SJCRH30 (cell line): ENCODE results near the gene RPS19. TPM values are rescaled to one million over a fixed set of nuclear protein-coding genes. Genes with fewer than 3 reads are reported as not detected.
A peak's percentile ranks its signal among the peaks of the same experiment; 100 is the strongest.

Experiments
- DNase-seq, 2 experiments: peaks; one replicate each; pipeline ENCODE4 v3.0.0-alpha.2; 2015 to 2020
- H3K27ac ChIP-seq: fragments of 250-450 bp; sonication (Bioruptor Pico); 2 replicates; pipeline ENCODE4 v1.5.1; 2020; ENCODE audit warnings: mild to moderate bottlenecking, moderate library complexity
- H3K27me3 ChIP-seq: fragments of 250-450 bp; sonication (Bioruptor Pico); 2 replicates; pipeline ENCODE4 v1.5.1; 2020; ENCODE audit warnings: mild to moderate bottlenecking, moderate library complexity
- H3K36me3 ChIP-seq: fragments of 250-450 bp; sonication (Bioruptor Pico); 2 replicates; pipeline ENCODE4 v1.5.1; 2020; ENCODE audit warnings: mild to moderate bottlenecking, moderate library complexity
- H3K4me1 ChIP-seq: fragments of 250-450 bp; sonication (Bioruptor Pico); 2 replicates; pipeline ENCODE4 v1.5.1; 2020; ENCODE audit warnings: mild to moderate bottlenecking, moderate library complexity
- H3K4me3 ChIP-seq: fragments of 250-450 bp; sonication (Bioruptor Pico); 2 replicates; pipeline ENCODE4 v1.5.1; 2020; ENCODE audit warnings: mild to moderate bottlenecking, moderate library complexity
- H3K9me3 ChIP-seq: fragments of 250-450 bp; sonication (Bioruptor Pico); replicated peaks from 2 replicates; pipeline ENCODE4 v1.5.1; 2020; ENCODE audit warnings: mild to moderate bottlenecking, moderate library complexity
- total RNA-seq: library from RNA; depleted of rRNA; stranded (reverse); fragments of >200 nt; shearing (Covaris generic); gene quantifications from 2 replicates; pipeline ENCODE4 v1.2.3, GENCODE V29; 2014

Gene RPS19
- total RNA-seq, 1 experiment from 2014 or later, result 2,068 TPM

GRCh38 chr19:41847351-41848105 is 12.5 kb upstream of the RPS19 start:
- DNase-seq, result no peak

DNA sequence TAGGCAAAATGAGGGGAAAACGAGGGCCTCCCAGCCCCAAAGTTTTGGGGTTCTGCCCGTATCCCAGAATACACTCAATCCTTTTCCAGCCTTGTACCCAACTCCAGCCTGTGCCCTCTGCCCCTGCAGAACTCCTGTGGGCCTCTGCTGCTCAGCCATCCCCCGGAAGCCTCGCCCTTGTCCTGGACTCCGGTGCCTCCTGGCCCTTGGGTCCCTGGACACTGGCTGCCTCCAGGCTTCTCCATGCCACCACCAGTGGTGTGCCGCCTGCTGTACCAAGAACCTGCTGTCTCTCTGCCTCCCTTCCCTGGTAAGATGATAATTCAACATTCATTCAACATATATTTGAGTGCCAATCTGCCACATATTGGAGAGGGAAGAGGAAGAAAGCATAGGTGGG is 11.4 kb upstream of the RPS19 start:
- Histone ChIP-seq H3K4me3 (no peak overlapping the region), H3K36me3 (no peaks in the 10 kb centered on the region), H3K4me1 (peaks cover 7% of the 10 kb centered on the region), H3K9me3 (no peaks in the 10 kb centered on the region), H3K27me3 (peaks cover 41% of the 10 kb centered on the region), H3K27ac (no peak overlapping the region)
- no peak for DNase-seq

More at GRCh38 chr19:41847351-41848105, 12.5 kb upstream of the RPS19 start:
- Histone ChIP-seq H3K27me3 (peaks cover 31% of the 10 kb centered on the region), H3K4me1 (peaks cover 7% of the 10 kb centered on the region), H3K36me3 (no peaks in the 10 kb centered on the region), H3K27ac (no peak overlapping the region), H3K4me3 (no peak overlapping the region), H3K9me3 (no peaks in the 10 kb centered on the region)

GRCh38 chr19:41849067-41849466 is 11.0 kb upstream of the RPS19 start:
- DNase-seq, result peak; percentile 49 to 51
- peaks cover 45% of the 10 kb centered on the region for H3K27me3 ChIP-seq

GRCh38 chr19:41850381-41850780 is 9.7 kb upstream of the RPS19 start:
- Histone ChIP-seq H3K4me3 (no peak overlapping the region), H3K4me1 (peaks cover 7% of the 10 kb centered on the region), H3K27me3 (peaks cover 56% of the 10 kb centered on the region), H3K36me3 (no peaks in the 10 kb centered on the region), H3K9me3 (no peaks in the 10 kb centered on the region), H3K27ac (no peak overlapping the region)
- no peak for DNase-seq

More at GRCh38 chr19:41849067-41849466, 11.0 kb upstream of the RPS19 start:
- peaks cover 7% of the 10 kb centered on the region for H3K4me1 ChIP-seq
- no peak overlapping the region for H3K4me3 ChIP-seq
- H3K36me3 ChIP-seq, result no peaks in the 10 kb centered on the region
- H3K27ac ChIP-seq, result no peak overlapping the region
- no peaks in the 10 kb centered on the region for H3K9me3 ChIP-seq

DNA sequence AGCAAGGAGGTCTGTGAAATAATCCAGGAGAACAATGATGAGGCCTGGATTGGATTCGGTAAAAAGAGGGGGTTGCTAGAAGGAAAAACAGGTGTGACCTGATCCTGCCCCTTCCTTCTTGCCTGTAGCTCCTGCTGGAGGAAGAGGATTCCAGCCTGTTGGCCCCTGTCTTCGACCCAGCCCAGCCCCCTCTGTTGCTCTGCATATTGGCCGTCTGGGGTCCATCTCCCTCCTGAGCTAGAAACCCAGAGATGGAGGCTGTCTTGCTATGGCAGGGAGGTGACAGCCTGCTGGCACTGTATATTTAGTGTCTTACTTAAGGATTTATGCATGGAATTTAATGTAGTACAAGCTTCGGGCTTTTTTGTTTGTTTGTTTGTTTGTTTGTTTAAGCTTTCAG is 8.6 kb upstream of the RPS19 start:
- H3K9me3 ChIP-seq, result no peaks in the 10 kb centered on the region
- H3K4me1 ChIP-seq, result peaks cover 7% of the 10 kb centered on the region
- no peak overlapping the region for H3K4me3 ChIP-seq
- peaks cover 56% of the 10 kb centered on the region for H3K27me3 ChIP-seq
- H3K36me3 ChIP-seq, result no peaks in the 10 kb centered on the region
- no peak for DNase-seq
- no peak overlapping the region for H3K27ac ChIP-seq

- DNase-seq, result no peak
- Histone ChIP-seq H3K9me3 (no peaks in the 10 kb centered on the region), H3K36me3 (no peaks in the 10 kb centered on the region), H3K27ac (no peak overlapping the region), H3K4me3 (no peak overlapping the region), H3K4me1 (peaks cover 7% of the 10 kb centered on the region), H3K27me3 (peaks cover 51% of the 10 kb centered on the region)
These were observed 6.7 kb upstream of the RPS19 start for GRCh38 chr19:41853344-41853743.

DNA sequence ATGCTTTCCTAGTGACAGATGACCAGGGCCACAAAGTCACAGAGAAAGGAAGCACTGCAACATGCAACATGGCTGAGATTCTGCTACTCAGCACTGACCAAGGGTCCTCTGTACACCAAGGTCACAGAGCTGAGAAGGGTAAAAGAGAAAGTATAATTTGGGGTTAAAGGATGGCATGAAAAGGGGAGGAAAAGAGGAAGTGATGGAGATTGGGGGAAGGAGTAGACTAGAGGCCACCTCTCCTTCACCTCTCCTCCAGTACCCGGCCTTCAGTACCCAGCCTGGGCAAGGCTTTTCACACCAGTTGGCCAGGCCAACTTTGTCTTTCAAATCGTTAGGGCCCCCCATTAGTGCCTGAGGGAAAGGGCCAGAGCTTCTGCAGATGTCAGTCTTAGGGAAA is 6.3 kb upstream of the RPS19 start:
- H3K36me3 ChIP-seq, result no peaks in the 10 kb centered on the region
- peaks cover 6% of the 10 kb centered on the region for H3K4me1 ChIP-seq
- no peak overlapping the region for H3K27ac ChIP-seq
- H3K9me3 ChIP-seq, result no peaks in the 10 kb centered on the region
- no peak for DNase-seq
- no peak overlapping the region for H3K4me3 ChIP-seq
- H3K27me3 ChIP-seq, result peaks cover 47% of the 10 kb centered on the region

DNA sequence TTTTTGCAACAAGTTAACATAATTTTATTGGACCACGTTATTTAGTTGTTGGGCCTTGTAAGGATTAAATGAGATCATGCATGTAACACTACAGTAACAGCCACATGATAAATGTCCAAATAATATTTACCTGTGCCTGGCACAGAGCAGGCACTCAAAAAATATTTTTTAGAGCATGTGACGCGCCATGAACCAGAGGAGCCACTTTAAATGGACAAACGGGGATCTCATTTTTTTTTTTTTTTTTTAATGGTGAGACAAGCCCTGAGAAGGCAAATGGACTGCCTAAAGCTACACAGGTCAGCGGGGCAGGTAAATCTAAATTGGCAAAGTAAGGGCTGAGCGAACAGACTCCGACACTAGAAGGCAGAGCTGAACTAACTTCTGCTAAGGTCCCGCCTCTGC is 840 bp upstream of the RPS19 start:
- H3K27ac ChIP-seq, result no peak overlapping the region
- no peak for DNase-seq
- H3K4me3 ChIP-seq, result peak overlapping the region; percentile 70
- no peaks in the 10 kb centered on the region for H3K9me3 ChIP-seq
- peaks cover 11% of the 10 kb centered on the region; the same call in 1 of the 2 replicates for H3K27me3 ChIP-seq
- H3K4me1 ChIP-seq, result peaks cover 16% of the 10 kb centered on the region
- peaks cover 37% of the 10 kb centered on the region for H3K36me3 ChIP-seq

GRCh38 chr19:41860419-41861115 is 512 bp downstream of the RPS19 start:
- Histone ChIP-seq H3K9me3 (no peaks in the 10 kb centered on the region), H3K27ac (peak overlapping the region; percentile 92), H3K36me3 (peaks cover 51% of the 10 kb centered on the region), H3K4me1 (peaks cover 18% of the 10 kb centered on the region), H3K4me3 (peak overlapping the region; percentile 70), H3K27me3 (no peaks in the 10 kb centered on the region)
- DNase-seq, result no peak

DNA sequence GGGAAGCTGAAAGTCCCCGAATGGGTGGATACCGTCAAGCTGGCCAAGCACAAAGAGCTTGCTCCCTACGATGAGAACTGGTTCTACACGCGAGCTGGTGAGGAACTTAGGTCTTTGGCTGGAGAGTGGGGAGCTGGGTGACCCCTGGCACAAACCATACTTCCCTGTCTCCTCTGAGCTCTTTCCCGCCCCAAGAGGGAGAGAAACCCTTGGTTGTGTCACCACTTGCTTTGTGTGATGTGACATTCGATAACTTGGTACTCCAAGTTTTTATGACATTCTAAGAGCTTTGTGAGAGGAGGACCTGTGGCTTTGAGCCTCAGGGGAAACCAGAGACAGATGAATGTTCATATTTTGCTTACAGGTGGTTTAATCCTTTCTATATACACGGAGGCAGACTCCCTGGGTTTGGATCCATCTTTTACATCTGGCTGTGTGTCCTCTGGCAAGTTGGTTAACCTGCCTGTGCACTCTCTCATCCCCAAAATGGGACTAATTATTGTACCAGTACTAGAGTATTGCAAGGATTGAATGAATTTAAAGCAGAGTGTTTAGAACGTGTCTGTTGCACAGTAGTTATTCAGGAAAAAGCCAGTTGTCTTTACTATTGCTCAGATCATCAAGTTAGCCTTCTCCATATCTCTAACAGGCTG is 1.2 kb downstream of the RPS19 start:
- Histone ChIP-seq H3K36me3 (peaks cover 57% of the 10 kb centered on the region), H3K27me3 (no peaks in the 10 kb centered on the region), H3K27ac (peak overlapping the region; percentile 92), H3K4me1 (peaks cover 18% of the 10 kb centered on the region), H3K9me3 (no peaks in the 10 kb centered on the region), H3K4me3 (peak overlapping the region; percentile 70)
- no peak for DNase-seq

GRCh38 chr19:41861846-41862245 is 1.8 kb downstream of the RPS19 start:
- peaks cover 21% of the 10 kb centered on the region for H3K4me1 ChIP-seq
- no peaks in the 10 kb centered on the region for H3K27me3 ChIP-seq
- no peaks in the 10 kb centered on the region for H3K9me3 ChIP-seq
- peaks cover 63% of the 10 kb centered on the region for H3K36me3 ChIP-seq
- no peak for DNase-seq
- H3K4me3 ChIP-seq, result no peak overlapping the region
- H3K27ac ChIP-seq, result no peak overlapping the region

GRCh38 chr19:41862445-41862986 is 2.5 kb downstream of the RPS19 start:
- Histone ChIP-seq H3K4me3 (no peak overlapping the region), H3K4me1 (peaks cover 21% of the 10 kb centered on the region), H3K9me3 (no peaks in the 10 kb centered on the region), H3K36me3 (peaks cover 70% of the 10 kb centered on the region), H3K27ac (no peak overlapping the region), H3K27me3 (no peaks in the 10 kb centered on the region)
- no peak for DNase-seq

- H3K4me3 ChIP-seq, result no peak overlapping the region
- H3K4me1 ChIP-seq, result peaks cover 21% of the 10 kb centered on the region
- H3K9me3 ChIP-seq, result no peaks in the 10 kb centered on the region
- no peak for DNase-seq
- no peak overlapping the region for H3K27ac ChIP-seq
- peaks cover 79% of the 10 kb centered on the region for H3K36me3 ChIP-seq
- no peaks in the 10 kb centered on the region for H3K27me3 ChIP-seq
These were observed 3.3 kb downstream of the RPS19 start for GRCh38 chr19:41863209-41863931.

- H3K4me3 ChIP-seq, result no peak overlapping the region
- H3K27ac ChIP-seq, result no peak overlapping the region
- DNase-seq, result no peak
- H3K27me3 ChIP-seq, result no peaks in the 10 kb centered on the region
- peaks cover 89% of the 10 kb centered on the region for H3K36me3 ChIP-seq
- peaks cover 17% of the 10 kb centered on the region for H3K4me1 ChIP-seq
- no peaks in the 10 kb centered on the region for H3K9me3 ChIP-seq
These were observed 4.3 kb downstream of the RPS19 start for GRCh38 chr19:41864374-41864773.
